Muscle layer of duodenum (tissue), 2 donors: ENCODE results near the gene ABCC1.

Experiments used
- H3K27ac ChIP-seq: one replicate; pipeline ENCODE4 v1.7.0; 2013; ENCODE audit warnings: mild to moderate bottlenecking, low read length
- H3K27me3 ChIP-seq: one replicate; pipeline ENCODE4 v1.7.0; 2013; ENCODE audit warnings: low read depth, mild to moderate bottlenecking, control low read depth, low read length
- H3K36me3 ChIP-seq, 2 donors: one replicate each; pipeline ENCODE4 v1.7.0; 2013; ENCODE audit warnings: low read length in 2 of 2, control low read depth in 1 of 2, mild to moderate bottlenecking in 1 of 2; ENCODE audit not compliant: insufficient read depth in 2 of 2, control insufficient read depth in 1 of 2
- H3K4me1 ChIP-seq, 2 donors: one replicate each; pipeline ENCODE4 v1.7.0; 2013; ENCODE audit warnings: low read length in 2 of 2, mild to moderate bottlenecking in 2 of 2, control low read depth in 1 of 2, moderate library complexity in 1 of 2; ENCODE audit not compliant: insufficient read depth in 2 of 2, control insufficient read depth in 1 of 2
- H3K4me3 ChIP-seq, 2 donors: one replicate each; pipeline ENCODE4 v1.7.0; 2013; ENCODE audit warnings: low read length in 2 of 2, low read depth in 1 of 2, mild to moderate bottlenecking in 1 of 2
- H3K9me3 ChIP-seq, 2 donors: one replicate each; pipeline ENCODE4 v1.7.0; 2013; ENCODE audit warnings: low read length in 2 of 2, control low read depth in 1 of 2, mild to moderate bottlenecking in 1 of 2; ENCODE audit not compliant: control insufficient read depth in 1 of 2
- donor health status: healthy.

ABCC1 gene

GRCh38 chr16:16121185-16121727, 171.8 kb downstream of the ABCC1 start:
- Histone ChIP-seq H3K27me3 (no peaks in the 10 kb centered on the region), H3K27ac (no peak overlapping the region), H3K36me3 (peaks cover 32 to 70% of the 10 kb centered on the region in 2 donors), H3K4me3 (no peak overlapping the region), H3K9me3 (peaks cover 0 to 13% of the 10 kb centered on the region in 2 donors), H3K4me1 (peaks cover 6% of the 10 kb centered on the region in 2 donors)

GRCh38 chr16:16122264-16122663, 172.8 kb downstream of the ABCC1 start:
- H3K9me3 ChIP-seq: peaks cover 0 to 13% of the 10 kb centered on the region in 2 donors
- no peak overlapping the region for H3K27ac ChIP-seq
- peaks cover 29 to 63% of the 10 kb centered on the region in 2 donors for H3K36me3 ChIP-seq
- H3K4me3 ChIP-seq: no peak overlapping the region
- peaks cover 6% of the 10 kb centered on the region in 2 donors for H3K4me1 ChIP-seq
- no peaks in the 10 kb centered on the region for H3K27me3 ChIP-seq

GRCh38 chr16:16124438-16124837, 175.0 kb downstream of the ABCC1 start:
- Histone ChIP-seq H3K4me3 (no peak overlapping the region), H3K27ac (no peak overlapping the region), H3K9me3 (peaks cover 0 to 9% of the 10 kb centered on the region in 2 donors), H3K36me3 (peaks cover 36 to 53% of the 10 kb centered on the region in 2 donors), H3K27me3 (no peaks in the 10 kb centered on the region), H3K4me1 (peaks cover 4 to 6% of the 10 kb centered on the region in 2 donors)

- Histone ChIP-seq H3K27ac (no peak overlapping the region), H3K27me3 (no peaks in the 10 kb centered on the region), H3K9me3 (peaks cover 0 to 9% of the 10 kb centered on the region in 2 donors), H3K4me1 (peaks cover 2 to 4% of the 10 kb centered on the region in 2 donors), H3K36me3 (peaks cover 36 to 52% of the 10 kb centered on the region in 2 donors), H3K4me3 (no peak overlapping the region)
Observed at GRCh38 chr16:16124974-16125373, 175.6 kb downstream of the ABCC1 start.

- no peak overlapping the region for H3K4me3 ChIP-seq
- no peaks in the 10 kb centered on the region for H3K27me3 ChIP-seq
- peaks cover 0 to 4% of the 10 kb centered on the region in 2 donors for H3K4me1 ChIP-seq
- peaks cover 40 to 44% of the 10 kb centered on the region in 2 donors for H3K36me3 ChIP-seq
- peaks cover 0 to 9% of the 10 kb centered on the region in 2 donors for H3K9me3 ChIP-seq
- no peak overlapping the region for H3K27ac ChIP-seq
Observed at GRCh38 chr16:16126896-16127295, 177.5 kb downstream of the ABCC1 start.

- peaks cover 0 to 9% of the 10 kb centered on the region in 2 donors for H3K9me3 ChIP-seq
- H3K4me3 ChIP-seq: no peak overlapping the region
- peaks cover 38 to 41% of the 10 kb centered on the region in 2 donors for H3K36me3 ChIP-seq
- no peaks in the 10 kb centered on the region for H3K27me3 ChIP-seq
- H3K4me1 ChIP-seq: peaks cover 0 to 4% of the 10 kb centered on the region in 2 donors
- no peak overlapping the region for H3K27ac ChIP-seq
Observed at GRCh38 chr16:16127469-16128116, 178.2 kb downstream of the ABCC1 start.

- Histone ChIP-seq H3K27ac (no peak overlapping the region), H3K9me3 (no peaks in the 10 kb centered on the region), H3K4me3 (no peak overlapping the region), H3K4me1 (peaks cover 0 to 4% of the 10 kb centered on the region in 2 donors), H3K36me3 (peaks cover 40 to 41% of the 10 kb centered on the region in 2 donors), H3K27me3 (no peaks in the 10 kb centered on the region)
Observed at GRCh38 chr16:16131204-16131603, 181.8 kb downstream of the ABCC1 start.

- peaks cover 0 to 4% of the 10 kb centered on the region in 2 donors for H3K4me1 ChIP-seq
- no peaks in the 10 kb centered on the region for H3K27me3 ChIP-seq
- no peak overlapping the region for H3K27ac ChIP-seq
- peaks cover 44 to 45% of the 10 kb centered on the region in 2 donors for H3K36me3 ChIP-seq
- H3K4me3 ChIP-seq: no peak overlapping the region
- no peaks in the 10 kb centered on the region for H3K9me3 ChIP-seq
Observed at GRCh38 chr16:16131659-16132058, 182.2 kb downstream of the ABCC1 start.

GRCh38 chr16:16133943-16134604, 184.7 kb downstream of the ABCC1 start:
- Histone ChIP-seq H3K27me3 (no peaks in the 10 kb centered on the region), H3K27ac (no peak overlapping the region), H3K36me3 (peaks cover 51 to 66% of the 10 kb centered on the region in 2 donors)

GRCh38 chr16:16136588-16136987, 187.2 kb downstream of the ABCC1 start:
- Histone ChIP-seq H3K27me3 (no peaks in the 10 kb centered on the region), H3K9me3 (no peaks in the 10 kb centered on the region), H3K4me3 (no peak overlapping the region), H3K27ac (no peak overlapping the region), H3K36me3 (peaks cover 60 to 85% of the 10 kb centered on the region in 2 donors), H3K4me1 (peaks cover 0 to 2% of the 10 kb centered on the region in 2 donors)

More at GRCh38 chr16:16133943-16134604, 184.7 kb downstream of the ABCC1 start:
- no peaks in the 10 kb centered on the region for H3K4me1 ChIP-seq
- no peaks in the 10 kb centered on the region for H3K9me3 ChIP-seq
- H3K4me3 ChIP-seq: no peak overlapping the region

GRCh38 chr16:16137110-16137509, 187.7 kb downstream of the ABCC1 start:
- no peak overlapping the region for H3K27ac ChIP-seq
- peaks cover 58 to 85% of the 10 kb centered on the region in 2 donors for H3K36me3 ChIP-seq
- H3K9me3 ChIP-seq: no peaks in the 10 kb centered on the region
- H3K4me3 ChIP-seq: no peak overlapping the region
- peaks cover 0 to 3% of the 10 kb centered on the region in 2 donors for H3K4me1 ChIP-seq
- no peaks in the 10 kb centered on the region for H3K27me3 ChIP-seq
